ENCODE results near the gene NRG3. TPM values are rescaled to one million over a fixed set of nuclear protein-coding genes. Genes with fewer than 3 reads are reported as not detected.

The NRG3 gene
- total RNA-seq, 4 donors from 2014 or later = 0.32 to 1.4 TPM; not detected in 2

DNA sequence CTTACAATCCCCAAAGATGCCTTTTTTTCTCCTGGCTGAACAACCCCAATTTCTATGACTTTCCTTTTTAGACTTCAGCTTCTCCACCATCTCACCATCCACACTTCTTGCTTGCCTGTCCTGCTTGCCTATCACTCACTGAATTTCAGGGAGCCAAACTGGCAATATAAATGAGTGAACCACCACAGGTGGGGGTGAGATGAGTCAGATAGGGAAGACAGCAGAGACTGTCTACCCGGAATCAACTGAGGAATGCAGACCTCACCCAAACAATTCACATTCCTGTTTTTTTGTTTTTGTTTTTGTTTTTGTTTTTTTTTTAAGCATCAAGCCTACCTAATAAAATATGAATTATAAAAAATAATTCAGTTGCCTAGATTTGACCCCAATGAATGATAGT lies 273.8 kb downstream of the NRG3 start:
- WGBS, 2 donors (ENCODE audit: low coverage in 1 of 2) = 50 to 53% methylated on average over 1 of the region's 1 CpG
- no peak overlapping the region for H3K27ac ChIP-seq
- no peaks in the 10 kb centered on the region for H3K27me3 ChIP-seq
- in situ Hi-C loops (cut with MboI; ENCODE audit: low pct_ligation_motif_present in 1 of 4, low pct_unique_long_range_greater_than_20kb in 1 of 4, low sequenced_read_pairs in 3 of 4) = no loop called here
- no peak overlapping the region for H3K4me3 ChIP-seq
- intact Hi-C loops (cut with DNase I; ENCODE audit: low total_unique reads) = loop anchor here (5.0 kb wide), 1 partner anchor 471 kb away; no protein-coding TSS in a partner anchor
- TF ChIP-seq POLR2A (IDR thresholded peaks at IDR 0.05) = no peak
- TF ChIP-seq, protein P1, sequence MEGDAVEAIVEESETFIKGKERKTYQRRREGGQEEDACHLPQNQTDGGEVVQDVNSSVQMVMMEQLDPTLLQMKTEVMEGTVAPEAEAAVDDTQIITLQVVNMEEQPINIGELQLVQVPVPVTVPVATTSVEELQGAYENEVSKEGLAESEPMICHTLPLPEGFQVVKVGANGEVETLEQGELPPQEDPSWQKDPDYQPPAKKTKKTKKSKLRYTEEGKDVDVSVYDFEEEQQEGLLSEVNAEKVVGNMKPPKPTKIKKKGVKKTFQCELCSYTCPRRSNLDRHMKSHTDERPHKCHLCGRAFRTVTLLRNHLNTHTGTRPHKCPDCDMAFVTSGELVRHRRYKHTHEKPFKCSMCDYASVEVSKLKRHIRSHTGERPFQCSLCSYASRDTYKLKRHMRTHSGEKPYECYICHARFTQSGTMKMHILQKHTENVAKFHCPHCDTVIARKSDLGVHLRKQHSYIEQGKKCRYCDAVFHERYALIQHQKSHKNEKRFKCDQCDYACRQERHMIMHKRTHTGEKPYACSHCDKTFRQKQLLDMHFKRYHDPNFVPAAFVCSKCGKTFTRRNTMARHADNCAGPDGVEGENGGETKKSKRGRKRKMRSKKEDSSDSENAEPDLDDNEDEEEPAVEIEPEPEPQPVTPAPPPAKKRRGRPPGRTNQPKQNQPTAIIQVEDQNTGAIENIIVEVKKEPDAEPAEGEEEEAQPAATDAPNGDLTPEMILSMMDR (IDR thresholded peaks at IDR 0.05) = no peak
- no peak for TF ChIP-seq POLR2AphosphoS5 (IDR thresholded peaks at IDR 0.05)
- no peak for TF ChIP-seq EP300 (IDR thresholded peaks at IDR 0.05; ENCODE audit: low read depth)
- no peaks in the 10 kb centered on the region for H3K36me3 ChIP-seq
- no peaks in the 10 kb centered on the region for H3K9me3 ChIP-seq
- no peaks in the 10 kb centered on the region for H3K4me1 ChIP-seq
- DNase-seq = no peak

GRCh38 chr10:82149674-82150073 lies 274.7 kb downstream of the NRG3 start:
- 0 to 46% methylated on average over 1 to 4 of the region's 4 CpGs for WGBS, 2 donors (ENCODE audit: low coverage in 1 of 2)
- H3K4me1 ChIP-seq = no peaks in the 10 kb centered on the region
- in situ Hi-C loops (cut with MboI; ENCODE audit: low pct_ligation_motif_present in 1 of 4, low pct_unique_long_range_greater_than_20kb in 1 of 4, low sequenced_read_pairs in 3 of 4) (no loop called here), intact Hi-C loops (cut with DNase I; ENCODE audit: low total_unique reads) (loop anchor here (5.0 kb wide), 1 partner anchor 472 kb away; no protein-coding TSS in a partner anchor)
- no peak for DNase-seq
- H3K36me3 ChIP-seq = no peaks in the 10 kb centered on the region
- H3K27me3 ChIP-seq = no peaks in the 10 kb centered on the region
- no peak overlapping the region for H3K4me3 ChIP-seq
- H3K27ac ChIP-seq = no peak overlapping the region
- no peaks in the 10 kb centered on the region for H3K9me3 ChIP-seq
- TF ChIP-seq, protein P1 (IDR thresholded peaks at IDR 0.05) = no peak
- TF ChIP-seq POLR2AphosphoS5 (IDR thresholded peaks at IDR 0.05) (no peak), EP300 (IDR thresholded peaks at IDR 0.05; ENCODE audit: low read depth) (no peak), POLR2A (IDR thresholded peaks at IDR 0.05) (no peak)

GRCh38 chr10:82150123-82150900 lies 275.3 kb downstream of the NRG3 start:
- no peak overlapping the region for H3K27ac ChIP-seq
- no peaks in the 10 kb centered on the region for H3K4me1 ChIP-seq
- H3K27me3 ChIP-seq = no peaks in the 10 kb centered on the region
- intact Hi-C loops (cut with DNase I; ENCODE audit: low total_unique reads) = no loop called here
- WGBS, 2 donors (ENCODE audit: low coverage in 1 of 2) = 50% methylated on average over 6 to 7 of the region's 9 CpGs
- H3K36me3 ChIP-seq = no peaks in the 10 kb centered on the region
- in situ Hi-C loops (cut with MboI; ENCODE audit: low pct_ligation_motif_present in 1 of 4, low pct_unique_long_range_greater_than_20kb in 1 of 4, low sequenced_read_pairs in 3 of 4) = no loop called here
- H3K9me3 ChIP-seq = no peaks in the 10 kb centered on the region
- DNase-seq = peak; percentile 20
- no peak overlapping the region for H3K4me3 ChIP-seq
- TF ChIP-seq EP300 (IDR thresholded peaks at IDR 0.05; ENCODE audit: low read depth) = no peak
- TF ChIP-seq, protein P1 (IDR thresholded peaks at IDR 0.05) = peak in 1 of 5 experiments; percentile 10

DNA sequence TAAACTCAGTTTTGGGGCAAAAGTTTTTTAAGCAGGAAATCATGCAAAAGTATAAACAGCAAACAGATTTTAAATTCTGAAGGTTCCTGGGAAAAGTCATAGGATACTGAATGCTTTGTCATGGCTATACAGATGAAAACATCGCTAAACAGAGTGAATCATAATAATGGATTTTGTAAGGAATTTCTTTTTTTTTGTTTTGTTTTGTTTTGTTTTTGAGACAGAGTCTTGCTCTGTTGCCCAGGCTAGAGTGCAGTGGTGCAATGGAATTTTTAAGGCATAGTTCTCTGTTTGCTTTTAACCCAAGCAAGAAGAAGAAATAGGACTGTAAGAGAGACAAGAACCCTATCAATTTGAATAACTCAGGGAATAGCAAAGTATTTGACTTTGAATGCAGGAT lies 285.3 kb downstream of the NRG3 start:
- Histone ChIP-seq H3K4me1 (no peaks in the 10 kb centered on the region), H3K9me3 (no peaks in the 10 kb centered on the region), H3K27ac (no peak overlapping the region), H3K4me3 (no peak overlapping the region), H3K27me3 (no peaks in the 10 kb centered on the region), H3K36me3 (no peaks in the 10 kb centered on the region)
- TF ChIP-seq POLR2AphosphoS5 (IDR thresholded peaks at IDR 0.05) (no peak), POLR2A (IDR thresholded peaks at IDR 0.05) (no peak), EP300 (IDR thresholded peaks at IDR 0.05; ENCODE audit: low read depth) (no peak)
- TF ChIP-seq, protein P1 (IDR thresholded peaks at IDR 0.05) = no peak
- intact Hi-C loops (cut with DNase I; ENCODE audit: low total_unique reads) (no loop called here), in situ Hi-C loops (cut with MboI; ENCODE audit: low pct_ligation_motif_present in 1 of 4, low pct_unique_long_range_greater_than_20kb in 1 of 4, low sequenced_read_pairs in 3 of 4) (no loop called here)
- WGBS, 2 donors (ENCODE audit: low coverage in 1 of 2) = 82 to 88% methylated on average over 1 of the region's 1 CpG
- no peak for DNase-seq

Data from transverse colon (tissue), 4 donors.